ENCODE results near the gene VPS13D. TPM values are rescaled to one million over a fixed set of nuclear protein-coding genes. Genes with fewer than 3 reads are reported as not detected.

Gene VPS13D, protein sequence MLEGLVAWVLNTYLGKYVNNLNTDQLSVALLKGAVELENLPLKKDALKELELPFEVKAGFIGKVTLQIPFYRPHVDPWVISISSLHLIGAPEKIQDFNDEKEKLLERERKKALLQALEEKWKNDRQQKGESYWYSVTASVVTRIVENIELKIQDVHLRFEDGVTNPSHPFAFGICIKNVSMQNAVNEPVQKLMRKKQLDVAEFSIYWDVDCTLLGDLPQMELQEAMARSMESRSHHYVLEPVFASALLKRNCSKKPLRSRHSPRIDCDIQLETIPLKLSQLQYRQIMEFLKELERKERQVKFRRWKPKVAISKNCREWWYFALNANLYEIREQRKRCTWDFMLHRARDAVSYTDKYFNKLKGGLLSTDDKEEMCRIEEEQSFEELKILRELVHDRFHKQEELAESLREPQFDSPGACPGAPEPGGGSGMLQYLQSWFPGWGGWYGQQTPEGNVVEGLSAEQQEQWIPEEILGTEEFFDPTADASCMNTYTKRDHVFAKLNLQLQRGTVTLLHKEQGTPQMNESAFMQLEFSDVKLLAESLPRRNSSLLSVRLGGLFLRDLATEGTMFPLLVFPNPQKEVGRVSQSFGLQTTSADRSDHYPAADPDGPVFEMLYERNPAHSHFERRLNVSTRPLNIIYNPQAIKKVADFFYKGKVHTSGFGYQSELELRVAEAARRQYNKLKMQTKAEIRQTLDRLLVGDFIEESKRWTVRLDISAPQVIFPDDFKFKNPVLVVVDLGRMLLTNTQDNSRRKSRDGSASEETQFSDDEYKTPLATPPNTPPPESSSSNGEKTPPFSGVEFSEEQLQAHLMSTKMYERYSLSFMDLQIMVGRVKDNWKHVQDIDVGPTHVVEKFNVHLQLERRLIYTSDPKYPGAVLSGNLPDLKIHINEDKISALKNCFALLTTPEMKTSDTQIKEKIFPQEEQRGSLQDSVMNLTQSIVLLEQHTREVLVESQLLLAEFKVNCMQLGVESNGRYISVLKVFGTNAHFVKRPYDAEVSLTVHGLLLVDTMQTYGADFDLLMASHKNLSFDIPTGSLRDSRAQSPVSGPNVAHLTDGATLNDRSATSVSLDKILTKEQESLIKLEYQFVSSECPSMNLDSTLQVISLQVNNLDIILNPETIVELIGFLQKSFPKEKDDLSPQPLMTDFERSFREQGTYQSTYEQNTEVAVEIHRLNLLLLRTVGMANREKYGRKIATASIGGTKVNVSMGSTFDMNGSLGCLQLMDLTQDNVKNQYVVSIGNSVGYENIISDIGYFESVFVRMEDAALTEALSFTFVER (N-terminal part only)
- 13.6 TPM for polyA plus RNA-seq (2013, experiment 1 of 2)
- polyA plus RNA-seq (2013, experiment 2 of 2) = 8.5 TPM

DNA sequence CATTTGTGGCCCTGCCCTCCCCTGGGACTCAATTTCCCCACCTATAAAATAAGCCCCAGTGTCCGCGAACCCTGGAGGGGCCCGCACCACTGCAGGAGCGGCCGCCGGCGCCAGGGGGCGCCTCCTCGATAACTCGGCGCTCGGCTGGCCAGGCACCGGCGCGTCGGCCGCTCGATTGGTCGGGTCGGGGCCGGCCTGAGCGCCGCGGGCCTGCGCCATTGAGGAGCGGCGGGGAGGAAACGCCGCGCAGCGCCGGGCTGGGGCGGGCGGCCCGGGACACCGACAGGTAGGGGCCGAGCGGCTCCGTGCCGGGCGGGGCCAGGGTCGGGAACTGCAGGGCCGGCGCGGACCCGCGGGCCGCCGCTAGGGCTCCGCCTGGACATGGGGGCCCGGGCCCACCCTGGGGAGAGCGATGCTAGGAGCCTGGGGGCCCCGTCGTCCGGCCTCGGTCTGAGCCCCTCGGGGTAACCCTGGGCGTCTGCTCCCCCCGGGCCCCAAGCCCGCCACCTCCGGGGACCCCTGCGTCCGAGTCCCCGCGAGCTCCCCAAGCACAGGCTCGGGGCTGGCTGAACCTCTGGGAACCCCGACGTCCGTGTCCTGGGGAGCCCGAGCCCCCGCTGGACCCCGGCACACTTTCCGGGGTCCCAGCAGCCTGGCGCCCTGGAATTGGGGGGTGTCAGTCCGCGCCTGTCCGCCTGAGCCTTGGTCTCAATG is at the start of gene VPS13D:
Gene VPS13D (plus strand): TSS at position 196 of the 714 bp plus-strand sequence. CDS start 4,237 bp downstream, outside the sequence.
- H3K27ac ChIP-seq (ENCODE audit: low read depth, low read length, severe bottlenecking) = no peak within 1 kb of the TSS
- 1% methylated on average over 59 to 61 of the region's 77 CpGs for WGBS, 2 experiments (ENCODE audit: insufficient coverage in 2 of 2)

DNA sequence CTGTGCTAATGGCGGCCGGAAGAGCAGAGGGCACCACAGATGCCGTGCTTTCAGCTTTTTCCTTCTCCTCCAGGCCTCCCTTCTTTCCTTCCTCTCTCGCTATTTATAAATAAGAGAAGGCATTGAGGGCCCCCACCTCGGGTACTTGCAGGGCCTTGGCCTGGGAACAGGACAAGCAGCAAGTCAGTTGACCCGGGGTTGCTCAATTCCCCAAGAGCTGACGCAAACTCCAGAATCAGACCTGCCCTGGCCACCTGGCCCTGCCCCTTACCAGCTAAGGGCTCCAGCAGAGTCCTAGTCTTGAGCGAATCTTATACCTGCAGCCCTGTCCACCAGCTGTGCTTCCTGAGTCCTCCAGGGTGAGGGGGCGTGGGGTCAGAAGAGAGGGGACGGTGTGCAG is 49.5 kb upstream of the VPS13D start:
- WGBS, 2 experiments (ENCODE audit: insufficient coverage in 2 of 2) = 90 to 98% methylated on average over 6 to 10 of the region's 10 CpGs
- Histone ChIP-seq H3K4me3 (ENCODE audit: extremely low read depth, insufficient read depth, low read length, poor library complexity, severe bottlenecking) (no peak overlapping the region), H3K4me1 (ENCODE audit: control insufficient read depth, insufficient read depth, low read length, poor library complexity, severe bottlenecking) (peaks cover 55% of the 10 kb centered on the region), H3K36me3 (ENCODE audit: control insufficient read depth, insufficient read depth, low read length) (no peaks in the 10 kb centered on the region), H3K9me3 (ENCODE audit: control insufficient read depth, low read length) (no peaks in the 10 kb centered on the region), H3K27ac (ENCODE audit: low read depth, low read length, severe bottlenecking) (no peak overlapping the region)

More for the DNA sequence above, at the start of gene VPS13D:
- H3K36me3 ChIP-seq (ENCODE audit: control insufficient read depth, insufficient read depth, low read length) = peaks cover 6% of the 10 kb centered on the region
- no peaks in the 10 kb centered on the region for H3K9me3 ChIP-seq (ENCODE audit: control insufficient read depth, low read length)
- peaks cover 4% of the 10 kb centered on the region for H3K4me1 ChIP-seq (ENCODE audit: control insufficient read depth, insufficient read depth, low read length, poor library complexity, severe bottlenecking)
- H3K4me3 ChIP-seq (ENCODE audit: extremely low read depth, insufficient read depth, low read length, poor library complexity, severe bottlenecking) = peak within 1 kb of the TSS; percentile 95

DNA sequence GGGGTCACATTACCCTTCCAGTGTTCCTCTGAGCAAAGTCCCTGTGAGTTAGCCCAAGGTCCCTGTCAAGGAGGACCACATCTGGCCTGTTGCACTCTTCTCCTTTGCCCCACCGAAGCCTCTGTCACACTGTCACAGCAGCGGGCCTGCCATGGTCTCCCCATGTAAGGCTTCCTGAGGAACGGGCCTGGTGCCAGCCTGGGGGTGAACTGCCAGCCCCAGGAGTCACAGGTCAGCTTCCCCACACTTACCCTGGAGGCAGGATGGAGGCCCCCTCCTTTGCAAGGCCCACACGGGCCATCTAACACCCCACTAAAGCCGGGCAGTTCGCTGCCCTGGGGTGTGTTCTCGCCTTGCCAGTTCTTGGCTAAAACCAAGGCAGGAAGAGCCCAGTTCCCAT is 48.9 kb upstream of the VPS13D start:
- 96 to 100% methylated on average over 4 to 7 of the region's 7 CpGs for WGBS, 2 experiments (ENCODE audit: insufficient coverage in 2 of 2)

DNA sequence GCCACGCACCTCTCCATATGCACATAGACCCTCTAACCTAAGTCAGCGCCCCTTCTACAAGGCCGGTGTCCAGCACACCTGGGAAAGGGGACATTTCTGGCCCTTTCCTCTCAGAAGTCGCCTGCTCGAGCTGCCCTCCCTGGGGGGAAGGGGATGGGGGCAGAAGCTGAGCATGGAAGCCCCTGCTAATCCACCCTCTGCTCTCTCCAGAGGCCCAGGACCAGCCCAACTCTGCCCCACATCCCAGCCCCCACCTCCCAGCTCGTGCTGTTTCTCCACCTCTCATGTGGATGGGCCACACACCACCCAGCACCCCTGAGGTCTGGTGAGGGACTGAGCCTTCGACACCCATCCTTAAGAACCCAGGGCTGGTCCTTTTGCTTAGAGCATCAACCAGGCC is 48.3 kb upstream of the VPS13D start:
- Histone ChIP-seq H3K4me1 (ENCODE audit: control insufficient read depth, insufficient read depth, low read length, poor library complexity, severe bottlenecking) (peaks cover 53% of the 10 kb centered on the region), H3K9me3 (ENCODE audit: control insufficient read depth, low read length) (no peaks in the 10 kb centered on the region), H3K36me3 (ENCODE audit: control insufficient read depth, insufficient read depth, low read length) (no peaks in the 10 kb centered on the region), H3K27ac (ENCODE audit: low read depth, low read length, severe bottlenecking) (no peak overlapping the region), H3K4me3 (ENCODE audit: extremely low read depth, insufficient read depth, low read length, poor library complexity, severe bottlenecking) (no peak overlapping the region)
- 92 to 100% methylated on average over 4 to 5 of the region's 7 CpGs for WGBS, 2 experiments (ENCODE audit: insufficient coverage in 2 of 2)

More for the DNA sequence above, 48.9 kb upstream of the VPS13D start:
- no peaks in the 10 kb centered on the region for H3K9me3 ChIP-seq (ENCODE audit: control insufficient read depth, low read length)
- H3K4me3 ChIP-seq (ENCODE audit: extremely low read depth, insufficient read depth, low read length, poor library complexity, severe bottlenecking) = no peak overlapping the region
- H3K4me1 ChIP-seq (ENCODE audit: control insufficient read depth, insufficient read depth, low read length, poor library complexity, severe bottlenecking) = peaks cover 53% of the 10 kb centered on the region
- no peaks in the 10 kb centered on the region for H3K36me3 ChIP-seq (ENCODE audit: control insufficient read depth, insufficient read depth, low read length)
- H3K27ac ChIP-seq (ENCODE audit: low read depth, low read length, severe bottlenecking) = no peak overlapping the region

DNA sequence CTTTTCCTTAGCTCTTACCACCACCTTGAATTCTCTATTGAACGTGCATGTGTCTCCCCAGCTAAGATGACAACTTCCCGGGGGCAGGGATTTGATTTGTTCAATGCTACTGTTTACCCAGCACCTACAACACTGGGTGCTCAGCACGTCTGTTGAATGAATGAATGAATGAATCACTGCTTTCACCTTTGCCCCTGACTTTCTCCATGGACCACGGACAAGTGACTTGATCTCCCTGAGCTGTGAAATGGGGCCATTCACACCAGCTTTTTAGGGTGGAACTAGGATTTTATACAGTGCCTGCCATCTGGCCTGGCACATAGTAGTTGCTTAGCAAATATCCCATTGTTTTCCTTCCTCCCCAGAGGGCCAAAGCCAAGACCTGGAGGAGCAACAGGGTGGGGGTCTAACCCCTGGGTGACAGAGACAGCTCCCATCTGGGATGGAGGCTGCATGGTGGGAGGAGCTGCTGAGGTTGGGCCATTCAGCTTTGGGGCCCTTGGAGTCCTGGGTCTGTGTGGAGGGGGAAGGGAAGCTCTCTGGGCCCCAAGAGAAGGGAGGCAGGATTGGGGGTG is 47.3 kb upstream of the VPS13D start:
- Histone ChIP-seq H3K4me3 (ENCODE audit: extremely low read depth, insufficient read depth, low read length, poor library complexity, severe bottlenecking) (no peak overlapping the region), H3K36me3 (ENCODE audit: control insufficient read depth, insufficient read depth, low read length) (no peaks in the 10 kb centered on the region), H3K4me1 (ENCODE audit: control insufficient read depth, insufficient read depth, low read length, poor library complexity, severe bottlenecking) (peaks cover 49% of the 10 kb centered on the region), H3K27ac (ENCODE audit: low read depth, low read length, severe bottlenecking) (no peak overlapping the region), H3K9me3 (ENCODE audit: control insufficient read depth, low read length) (no peaks in the 10 kb centered on the region)
- WGBS, 2 experiments (ENCODE audit: insufficient coverage in 2 of 2) = 86 to 88% methylated on average over 1 to 3 of the region's 4 CpGs

DNA sequence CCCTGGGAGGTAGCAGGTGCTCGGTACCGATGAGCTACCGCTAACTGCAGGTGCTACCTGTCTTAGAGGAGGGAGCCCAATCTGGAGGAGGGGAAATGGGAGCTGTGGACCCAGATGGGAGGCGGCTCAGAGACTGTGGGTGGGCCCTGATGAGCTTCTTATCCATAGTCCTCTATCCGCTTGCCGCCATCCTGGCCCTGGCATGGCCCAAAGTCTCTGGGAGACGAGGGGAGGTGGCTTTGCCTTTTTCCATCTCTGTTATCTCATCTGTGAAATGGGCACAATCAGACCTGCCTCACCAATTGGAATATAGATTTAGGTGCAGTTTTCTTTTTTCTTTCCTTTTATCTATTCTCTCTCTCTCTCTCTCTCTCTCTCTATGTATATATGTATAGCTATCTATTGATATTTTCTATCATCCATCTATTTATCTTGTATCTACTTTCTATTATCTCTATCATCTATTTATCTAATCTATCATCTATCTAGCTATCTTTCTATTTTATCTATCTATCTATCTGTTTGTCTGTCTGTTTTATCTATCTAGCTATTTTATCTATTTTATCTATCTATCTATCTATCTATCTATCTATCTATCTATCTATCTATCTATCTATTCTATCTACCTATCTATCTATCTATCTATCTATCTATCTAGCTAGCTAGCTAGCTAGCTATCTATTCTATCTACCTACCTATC is 46.6 kb upstream of the VPS13D start:
- 87 to 90% methylated on average over 6 of the region's 7 CpGs for WGBS, 2 experiments (ENCODE audit: insufficient coverage in 2 of 2)
- no peak overlapping the region for H3K4me3 ChIP-seq (ENCODE audit: extremely low read depth, insufficient read depth, low read length, poor library complexity, severe bottlenecking)
- H3K4me1 ChIP-seq (ENCODE audit: control insufficient read depth, insufficient read depth, low read length, poor library complexity, severe bottlenecking) = peaks cover 42% of the 10 kb centered on the region
- no peaks in the 10 kb centered on the region for H3K36me3 ChIP-seq (ENCODE audit: control insufficient read depth, insufficient read depth, low read length)
- H3K9me3 ChIP-seq (ENCODE audit: control insufficient read depth, low read length) = no peaks in the 10 kb centered on the region
- H3K27ac ChIP-seq (ENCODE audit: low read depth, low read length, severe bottlenecking) = no peak overlapping the region

DNA sequence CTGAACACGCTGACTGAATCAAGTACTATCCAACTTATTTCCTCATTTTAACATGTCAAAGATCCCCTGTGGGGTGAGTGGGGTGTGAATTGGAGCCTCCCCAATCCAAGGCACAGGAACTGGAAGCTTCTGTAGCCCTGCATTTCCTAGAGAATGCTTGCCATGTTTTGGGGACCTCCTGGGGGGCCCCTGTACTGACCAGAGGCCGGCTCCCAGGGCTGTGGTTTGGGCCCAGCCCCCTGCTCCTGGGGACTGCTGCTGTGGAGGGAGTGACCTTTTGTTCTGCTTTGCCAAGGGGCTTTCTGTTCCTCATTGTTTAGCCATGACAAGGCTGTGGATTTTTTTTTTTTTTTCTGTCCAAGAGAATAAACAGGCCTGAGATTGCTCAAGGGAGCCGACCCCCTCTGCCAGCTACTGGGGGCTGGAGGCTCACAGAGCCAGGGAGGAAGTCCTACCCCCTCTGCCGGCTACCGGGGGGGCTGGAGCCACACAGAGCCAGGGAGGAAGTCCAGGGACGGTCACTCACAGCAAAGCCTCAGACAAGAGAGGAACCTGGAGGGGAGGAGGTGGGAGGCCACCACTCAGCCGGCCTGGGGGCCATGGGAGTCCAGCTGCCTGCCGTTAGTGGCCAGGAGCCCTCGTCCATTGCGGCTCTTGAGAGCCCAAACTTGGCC is 45.7 kb upstream of the VPS13D start:
- no peaks in the 10 kb centered on the region for H3K9me3 ChIP-seq (ENCODE audit: control insufficient read depth, low read length)
- H3K4me3 ChIP-seq (ENCODE audit: extremely low read depth, insufficient read depth, low read length, poor library complexity, severe bottlenecking) = no peak overlapping the region
- WGBS, 2 experiments (ENCODE audit: insufficient coverage in 2 of 2) = 42 to 54% methylated on average over 6 of the region's 10 CpGs
- H3K27ac ChIP-seq (ENCODE audit: low read depth, low read length, severe bottlenecking) = peak overlapping the region; percentile 98
- no peaks in the 10 kb centered on the region for H3K36me3 ChIP-seq (ENCODE audit: control insufficient read depth, insufficient read depth, low read length)
- H3K4me1 ChIP-seq (ENCODE audit: control insufficient read depth, insufficient read depth, low read length, poor library complexity, severe bottlenecking) = peaks cover 33% of the 10 kb centered on the region

DNA sequence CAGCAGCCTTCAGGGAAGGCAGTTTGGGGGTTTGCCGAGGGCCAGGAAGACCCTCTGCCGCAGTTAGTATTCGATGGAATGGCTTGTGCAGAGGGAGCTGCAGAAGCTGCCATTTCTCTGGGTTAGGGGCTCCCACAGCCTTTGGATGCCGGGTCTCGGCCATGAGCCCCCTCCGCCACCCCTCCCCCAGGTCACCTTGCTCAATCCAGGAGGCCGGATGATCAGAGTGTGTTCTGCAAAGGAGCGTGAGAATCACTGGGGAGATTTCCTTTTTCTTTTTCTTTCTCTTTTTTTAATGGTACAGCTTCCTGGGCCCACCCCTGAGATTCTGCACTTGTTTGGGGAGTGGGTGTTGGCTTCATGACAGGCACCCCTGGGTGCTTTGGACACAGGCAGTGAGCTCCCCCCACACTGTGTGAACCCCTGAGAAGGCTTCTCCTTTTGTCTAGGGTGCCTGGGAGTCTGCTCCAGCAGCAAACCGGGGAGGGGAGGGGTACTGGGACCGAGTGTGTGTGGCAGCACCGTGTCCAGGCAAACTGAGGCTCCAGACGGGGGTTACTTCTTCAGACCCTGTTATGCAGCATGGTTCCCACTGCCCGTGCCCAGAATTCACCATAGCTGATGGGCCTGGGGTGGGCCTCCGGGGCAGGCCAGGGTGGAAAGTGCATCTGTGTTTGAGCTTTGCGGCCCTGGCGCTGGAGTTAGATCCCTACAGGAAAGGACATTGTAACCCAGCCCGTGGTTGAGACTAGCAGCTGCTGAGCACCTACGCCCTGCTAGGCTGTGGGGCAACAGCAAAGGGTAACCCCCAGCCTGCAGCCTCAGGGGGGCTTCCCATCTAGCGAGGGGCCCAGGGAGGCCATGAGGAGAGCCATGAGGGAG is 44.6 kb upstream of the VPS13D start:
- Histone ChIP-seq H3K4me1 (ENCODE audit: control insufficient read depth, insufficient read depth, low read length, poor library complexity, severe bottlenecking) (peaks cover 28% of the 10 kb centered on the region), H3K27ac (ENCODE audit: low read depth, low read length, severe bottlenecking) (peak overlapping the region; percentile 98), H3K36me3 (ENCODE audit: control insufficient read depth, insufficient read depth, low read length) (no peaks in the 10 kb centered on the region), H3K9me3 (ENCODE audit: control insufficient read depth, low read length) (no peaks in the 10 kb centered on the region), H3K4me3 (ENCODE audit: extremely low read depth, insufficient read depth, low read length, poor library complexity, severe bottlenecking) (no peak overlapping the region)
- WGBS, 2 experiments (ENCODE audit: insufficient coverage in 2 of 2) = 90 to 97% methylated on average over 14 to 15 of the region's 19 CpGs
